DMS 273 treated with DMSO at 0.1 percent for 48 hours (cell line): ENCODE results near the gene NAA60.
A peak's percentile ranks its signal among the peaks of the same experiment; 100 is the strongest.
"Not testable (repeated sequence)": the region's sequence is repeated elsewhere in the genome, so short reads cannot be mapped to it uniquely, and the experiment has no call there.

Experiments used
- DNase-seq: peaks from one replicate; lab custom pipeline; 2025; lab: John Stamatoyannopoulos, UW

NAA60 gene

DNA sequence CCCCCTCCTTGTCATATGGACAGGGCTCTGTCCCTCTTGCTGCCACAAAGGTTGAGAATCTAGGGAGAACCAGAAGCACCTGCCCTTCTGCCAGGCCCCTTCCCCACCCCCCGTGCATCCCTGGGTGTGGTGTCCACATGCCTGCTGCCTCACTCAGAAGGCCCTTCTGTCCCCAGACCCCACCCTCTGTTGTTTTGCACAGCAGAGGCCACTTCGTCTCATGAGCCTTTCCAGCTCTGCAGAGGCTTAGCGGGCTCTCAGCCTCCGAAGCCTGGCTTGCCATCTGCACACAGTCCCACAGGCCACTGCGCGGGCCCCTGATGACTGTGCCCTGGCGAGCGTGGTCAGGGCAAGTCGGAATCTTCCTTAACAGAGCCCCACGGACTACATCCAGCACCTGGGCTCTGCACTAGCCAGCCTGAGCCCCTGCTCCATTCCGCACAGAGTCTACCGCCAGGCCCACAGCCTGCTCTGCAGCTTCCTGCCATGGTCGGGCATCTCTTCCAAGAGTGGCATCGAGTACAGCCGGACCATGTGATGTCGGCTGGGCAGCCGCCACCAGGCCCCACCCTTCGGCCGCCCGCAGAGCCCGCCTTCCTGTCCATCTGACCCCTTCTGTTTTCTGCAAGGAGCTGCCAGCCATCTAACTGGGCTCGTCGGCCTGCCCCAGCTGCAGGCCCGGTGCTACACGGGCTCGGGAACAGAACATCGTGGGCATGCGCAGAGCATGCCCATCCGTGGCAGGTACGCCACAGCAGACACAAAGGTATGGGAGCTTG is 41.0 kb downstream of the NAA60 start:
- DNase-seq: no peak

DNA sequence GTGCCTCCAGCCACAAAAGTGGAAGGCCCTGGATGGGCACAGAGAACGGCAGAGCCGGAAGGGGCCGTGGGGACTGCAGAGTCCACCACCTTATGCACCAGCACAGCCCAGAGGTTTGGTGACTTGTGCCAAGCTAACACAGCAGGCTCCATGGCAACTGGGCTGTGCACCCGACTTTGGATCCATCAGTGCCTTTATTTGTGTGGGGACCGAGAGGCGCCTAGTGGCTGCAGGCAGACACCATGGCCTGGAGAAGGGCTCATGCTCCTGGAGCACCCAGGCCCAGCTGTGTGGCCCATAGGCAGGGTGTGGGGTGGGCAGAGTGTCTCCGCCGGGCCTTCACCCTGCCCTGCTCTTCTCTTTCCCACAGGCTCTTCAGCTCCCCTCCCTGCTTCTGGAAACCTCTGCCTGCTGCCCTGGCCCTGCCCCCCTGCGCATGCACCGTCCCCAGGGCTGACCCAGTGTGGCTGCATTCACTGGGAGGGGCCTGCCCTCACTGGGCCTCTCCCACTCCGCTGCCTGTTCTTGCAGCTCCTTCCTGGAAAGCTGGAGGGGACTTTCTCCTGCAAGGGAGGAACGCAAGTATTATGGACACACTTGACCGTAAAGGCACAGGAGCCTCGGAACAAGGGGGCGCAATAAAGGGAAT is 41.7 kb downstream of the NAA60 start:
- DNase-seq: no peak

DNA sequence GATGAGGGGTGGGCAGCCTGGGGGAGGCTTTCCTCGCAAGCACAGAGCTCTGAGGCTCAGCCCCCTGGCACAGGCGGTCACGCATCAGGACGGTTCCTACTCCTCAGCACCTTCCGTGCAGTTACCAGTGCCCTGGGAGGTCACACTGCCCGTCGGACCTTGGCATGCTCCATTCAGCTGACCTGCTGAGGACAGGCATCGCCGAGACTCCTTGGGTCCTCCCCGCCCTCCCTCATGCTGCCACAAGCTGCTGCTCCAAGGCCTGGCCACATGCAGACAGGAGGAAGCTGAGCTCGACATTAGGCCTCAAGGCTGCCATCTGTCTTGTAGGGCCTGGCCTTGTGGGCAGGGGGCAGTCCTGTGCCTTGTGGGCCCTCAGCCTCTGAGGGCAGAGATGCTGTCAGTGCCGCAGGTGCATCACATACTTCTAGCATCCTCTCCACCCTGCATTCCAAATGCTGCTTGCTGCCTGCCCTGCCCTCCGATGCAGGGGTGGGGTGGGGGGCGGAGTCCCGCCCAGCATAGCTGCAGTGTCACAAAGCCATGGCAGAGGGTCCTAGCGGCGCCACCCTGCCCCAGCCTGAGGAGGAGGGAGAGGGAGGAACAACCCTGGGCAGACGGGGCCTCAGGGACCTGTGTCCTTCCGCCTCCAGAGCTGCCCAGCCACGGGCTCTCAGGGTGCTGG is 42.5 kb downstream of the NAA60 start:
- no peak for DNase-seq

DNA sequence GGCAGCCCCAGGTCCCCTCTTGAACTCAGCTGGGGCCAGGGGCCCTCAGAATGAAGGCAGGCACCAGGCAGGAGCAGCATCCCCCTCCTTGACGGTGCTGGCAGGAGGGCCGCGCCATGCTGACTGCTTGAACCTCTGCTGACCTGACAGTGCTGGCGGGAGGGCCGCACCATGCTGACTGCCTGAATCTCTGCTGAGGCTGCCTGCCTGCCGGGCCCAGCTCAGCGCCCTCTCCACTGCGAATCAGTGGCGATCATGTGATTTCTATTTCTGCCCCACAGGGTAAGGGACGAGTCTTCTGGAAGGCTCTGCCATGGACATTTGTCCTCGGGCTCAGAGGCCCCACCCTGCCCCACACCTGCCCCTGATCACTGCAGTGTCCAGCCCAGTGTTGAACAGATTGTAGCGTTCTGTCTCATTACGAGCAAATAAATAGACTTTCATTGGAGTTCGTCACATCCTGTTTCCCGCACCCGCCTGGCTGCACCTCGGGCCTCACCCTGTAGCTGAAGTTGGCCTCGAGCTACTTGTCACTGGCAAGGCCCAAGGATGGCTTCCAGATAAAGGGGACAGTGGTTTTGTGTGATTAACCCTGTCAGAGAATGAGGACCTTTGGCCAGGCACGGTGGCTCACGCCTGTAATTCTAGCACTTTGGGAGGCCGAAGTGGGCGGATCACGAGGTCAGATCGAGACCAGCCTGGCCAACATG is 43.2 kb downstream of the NAA60 start:
- DNase-seq: no peak

DNA sequence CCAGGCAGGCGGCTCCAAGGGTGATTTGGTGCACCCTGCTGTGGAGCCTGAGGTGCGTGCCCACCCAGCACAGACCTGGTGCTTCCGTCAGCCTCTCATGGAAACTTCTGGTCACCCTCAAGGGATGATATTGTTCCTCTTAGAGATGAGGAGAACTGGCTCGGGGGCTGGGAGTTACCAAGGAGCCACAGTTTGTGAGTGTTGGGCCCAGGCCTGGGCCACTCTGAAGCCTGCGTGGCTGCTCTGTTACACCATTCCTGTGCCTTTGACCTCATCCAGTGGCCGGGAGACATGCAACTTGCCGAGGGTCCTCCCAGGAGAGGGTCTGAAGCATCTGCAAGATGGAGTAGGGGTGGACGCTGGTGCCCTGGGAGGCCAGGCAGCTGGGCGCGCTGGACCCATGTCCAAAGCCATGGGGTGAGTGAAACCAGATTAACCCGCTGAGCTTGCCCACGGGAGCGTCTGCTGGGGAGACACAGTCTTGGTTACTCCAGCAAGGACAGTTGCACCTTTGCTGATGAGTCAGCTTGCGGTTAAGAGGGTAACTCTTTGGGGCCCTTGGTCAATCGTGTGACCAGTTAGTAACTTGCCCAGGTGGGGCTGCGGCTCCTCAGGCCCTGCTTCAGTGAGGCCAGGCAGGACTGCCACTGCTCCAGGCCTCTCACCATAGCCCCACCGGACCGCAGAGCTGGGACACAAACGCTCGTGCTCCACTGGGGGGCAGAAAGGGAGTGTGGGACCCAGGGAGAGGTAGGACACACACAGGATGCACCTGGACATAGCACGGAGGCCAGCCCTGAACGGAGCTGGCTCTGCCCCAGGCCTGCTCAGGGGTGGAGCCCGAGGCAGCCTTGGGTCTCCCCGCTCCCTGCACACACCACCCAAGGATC is 44.3 kb downstream of the NAA60 start:
- DNase-seq: no peak

DNA sequence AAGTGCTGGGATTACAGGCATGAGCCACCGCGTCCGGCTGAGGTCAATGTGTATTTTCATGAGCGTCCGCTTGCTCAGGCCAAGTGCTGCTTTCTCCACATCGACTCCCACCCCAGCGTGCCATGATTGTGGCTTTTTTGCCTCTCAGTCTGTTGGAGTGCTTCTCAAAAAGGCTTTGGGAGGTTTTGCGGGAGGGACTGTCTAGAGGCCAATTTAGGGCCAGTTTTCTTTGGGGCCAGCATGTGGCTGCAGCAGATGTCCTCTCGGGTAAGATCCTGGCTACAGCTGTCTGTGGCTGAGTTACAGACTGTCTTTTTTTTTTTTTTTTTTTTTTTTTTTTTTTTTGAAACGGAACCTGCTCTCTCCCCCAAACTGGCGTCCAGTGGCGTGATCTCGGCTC is 45.3 kb downstream of the NAA60 start:
- DNase-seq: peak; percentile 6

DNA sequence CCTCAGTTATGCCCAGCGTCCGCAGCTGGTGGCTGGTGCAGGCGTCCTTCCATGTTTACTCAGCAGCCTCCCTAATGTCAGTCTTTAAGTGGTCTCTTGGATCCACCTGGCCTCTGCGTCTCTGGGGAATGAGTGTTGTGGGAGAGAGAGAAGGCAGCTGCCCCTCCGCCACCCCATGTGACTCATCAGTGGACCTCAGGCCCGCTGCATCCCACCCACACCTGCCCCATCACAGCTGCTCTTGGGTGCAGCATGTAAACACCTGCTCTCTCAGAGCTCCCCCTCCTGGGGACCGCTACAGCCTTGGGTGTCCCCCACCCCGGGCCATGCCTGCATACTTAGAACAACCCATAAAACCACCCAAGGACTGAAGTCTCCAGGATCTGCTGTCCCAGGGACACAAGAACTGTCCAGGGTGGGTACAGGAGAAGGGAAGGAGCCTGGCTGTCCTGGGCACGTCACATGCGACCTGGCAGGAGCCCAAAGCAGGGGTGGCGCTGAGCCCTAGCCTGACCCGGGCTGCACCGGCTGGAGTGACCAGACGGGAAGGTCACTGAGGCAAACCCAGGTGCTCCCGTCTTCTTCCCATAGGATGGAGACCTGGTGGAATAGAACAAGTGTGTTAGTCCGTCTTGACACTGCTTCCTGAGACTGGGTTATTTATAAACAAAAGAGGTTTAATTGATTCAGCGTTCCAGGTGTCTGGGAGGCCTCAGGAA is 47.6 kb downstream of the NAA60 start:
- no peak for DNase-seq

DNA sequence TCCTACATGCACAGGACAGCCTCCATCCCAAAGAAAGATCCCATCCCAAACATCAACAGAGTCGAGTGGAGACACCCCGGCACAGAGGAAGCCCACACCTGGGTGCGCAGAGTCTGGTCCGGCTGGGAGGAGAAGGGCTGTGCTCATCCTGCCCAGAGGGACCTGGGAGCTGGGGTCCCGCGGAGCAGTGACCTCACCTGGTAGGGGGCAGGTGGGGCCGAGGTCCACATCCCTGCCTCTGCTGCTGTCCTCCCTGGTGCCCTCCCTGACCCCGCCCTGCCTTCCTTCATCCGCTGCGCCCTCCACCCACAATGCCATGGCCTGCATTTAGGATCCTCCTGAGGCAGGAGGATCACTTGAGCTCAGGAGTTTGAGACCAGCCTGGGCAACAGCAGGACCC is 48.9 kb downstream of the NAA60 start:
- DNase-seq: no peak

DNA sequence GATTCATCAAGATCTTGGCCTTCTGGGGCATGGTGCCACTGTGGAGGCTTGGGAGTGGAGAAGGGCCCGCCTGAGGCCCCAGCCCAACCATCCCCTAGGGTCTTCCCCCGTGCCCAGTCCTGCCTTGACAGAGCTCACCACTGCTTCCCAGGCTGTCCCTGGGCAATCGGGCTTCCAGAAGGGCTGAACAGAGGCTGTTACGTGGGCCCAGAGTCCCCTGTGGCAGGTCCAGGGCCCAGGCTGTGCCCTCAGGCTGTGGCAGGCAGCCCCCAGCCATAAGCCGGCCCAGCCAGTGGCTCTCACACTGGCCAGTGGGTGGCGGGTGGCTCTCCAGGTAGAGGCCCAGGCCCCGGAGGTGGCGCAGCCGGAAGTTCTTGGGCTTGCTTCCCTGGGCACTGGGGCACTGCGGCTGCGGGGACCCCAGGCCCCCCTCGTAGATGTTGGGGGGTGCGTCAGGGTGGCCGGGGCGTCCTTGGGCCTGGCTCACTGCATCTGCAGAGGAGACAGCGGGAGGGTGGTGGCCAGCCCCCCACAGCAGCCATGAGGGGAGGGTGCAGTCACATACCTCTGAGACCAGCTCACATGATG is 51.0 kb downstream of the NAA60 start:
- DNase-seq: no peak

DNA sequence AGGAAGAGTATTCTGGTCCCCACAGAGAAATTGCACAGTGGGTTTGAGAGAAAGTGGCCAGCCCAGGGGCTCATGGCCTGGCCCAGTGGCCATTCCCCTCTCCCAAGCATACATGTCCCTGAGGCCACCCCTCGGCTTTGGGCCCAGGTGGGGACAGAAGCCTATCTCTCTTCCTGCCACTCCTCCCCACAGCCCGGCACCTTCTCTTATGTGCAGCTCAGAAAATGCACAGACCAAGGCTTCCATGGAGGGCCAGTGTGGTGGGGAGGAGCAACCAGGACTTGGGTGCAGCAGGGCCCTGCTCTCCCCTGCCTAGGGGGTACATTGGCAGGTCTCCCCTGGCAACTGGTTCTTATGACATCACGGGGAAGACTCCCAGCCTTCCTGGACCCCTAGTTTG is 51.7 kb downstream of the NAA60 start, which contains the start of gene C16orf90:
C16orf90 (minus strand) TSS at position 314 of the 400 bp plus-strand sequence; CDS start at position 246, 68 bp downstream.
- no peak for DNase-seq

DNA sequence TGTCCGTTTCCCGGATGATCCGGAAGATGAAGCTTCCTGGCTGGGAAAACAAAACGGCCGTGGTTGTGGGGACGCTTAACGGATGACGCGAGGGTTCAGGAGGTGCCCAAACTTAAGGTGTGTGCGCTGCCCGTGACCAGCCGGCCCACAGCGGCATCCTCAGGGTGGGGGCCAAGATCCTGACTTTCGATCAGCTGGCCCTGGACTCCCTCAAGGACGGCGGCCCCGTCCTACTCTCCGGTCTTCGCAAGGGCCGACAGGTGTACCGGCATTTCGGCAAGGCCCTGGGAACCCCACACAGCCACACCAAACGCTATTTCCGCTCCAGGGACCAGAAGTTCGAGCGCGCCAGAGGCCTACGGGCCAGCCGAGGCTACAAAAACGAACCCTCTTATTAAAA is 52.9 kb downstream of the NAA60 start:
- no peak for DNase-seq

DNA sequence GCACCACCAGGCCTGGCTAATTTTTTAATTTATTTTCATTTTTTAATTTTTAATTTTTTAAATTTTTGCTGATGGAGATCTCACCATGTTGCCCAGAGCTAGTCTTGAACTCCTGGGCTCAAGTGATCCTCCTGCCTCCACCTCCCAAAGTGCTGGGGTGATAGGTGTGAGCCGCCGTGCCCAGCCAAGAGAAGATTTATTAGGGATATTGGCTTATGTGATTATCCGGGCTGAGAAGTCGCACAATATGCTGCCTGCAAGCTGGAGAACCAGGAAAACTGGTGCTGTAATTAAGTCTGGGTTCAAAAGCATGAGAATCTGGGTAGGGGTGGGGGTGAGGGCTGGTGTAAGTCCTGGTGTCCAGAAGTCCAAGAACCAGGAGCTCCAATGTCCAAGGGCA is 54.3 kb downstream of the NAA60 start:
- DNase-seq: no peak

DNA sequence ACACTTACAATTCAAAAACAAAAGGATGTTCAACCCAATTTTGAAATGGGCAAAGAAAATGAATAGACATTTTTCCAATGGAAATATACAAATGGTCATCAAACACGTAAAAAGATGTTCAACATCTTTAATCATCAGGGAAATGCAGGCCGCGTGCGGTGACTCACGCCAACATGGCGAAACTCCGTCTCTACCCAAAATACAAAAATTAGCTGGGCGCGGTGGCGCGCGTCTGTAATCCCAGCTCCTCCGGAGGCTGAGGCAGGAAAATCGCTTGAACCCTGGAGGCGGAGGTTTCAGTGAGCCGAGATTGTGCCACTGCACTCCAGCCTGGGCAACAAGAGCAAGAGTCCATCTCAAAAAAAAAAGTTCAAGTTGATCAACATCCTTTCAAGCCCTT is 55.5 kb downstream of the NAA60 start:
- DNase-seq: no peak

DNA sequence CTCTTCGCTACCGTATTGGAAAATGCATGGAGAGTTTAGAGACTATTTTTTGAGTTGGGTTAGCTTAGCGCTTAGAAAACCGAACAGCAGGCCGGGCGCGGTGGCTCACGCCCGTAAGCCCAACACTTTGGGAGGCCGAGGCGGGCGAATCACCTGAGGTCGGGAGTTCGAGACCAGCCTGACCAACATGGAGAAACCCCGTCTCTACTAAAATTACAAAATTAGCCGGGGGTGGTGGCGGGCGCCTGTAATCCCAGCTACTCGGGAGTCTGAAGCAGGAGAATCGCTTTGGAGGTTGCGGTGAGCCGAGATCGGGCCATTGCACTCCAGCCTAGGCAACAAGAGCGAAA is 57.9 kb downstream of the NAA60 start:
- not testable (repeated sequence) for DNase-seq

DNA sequence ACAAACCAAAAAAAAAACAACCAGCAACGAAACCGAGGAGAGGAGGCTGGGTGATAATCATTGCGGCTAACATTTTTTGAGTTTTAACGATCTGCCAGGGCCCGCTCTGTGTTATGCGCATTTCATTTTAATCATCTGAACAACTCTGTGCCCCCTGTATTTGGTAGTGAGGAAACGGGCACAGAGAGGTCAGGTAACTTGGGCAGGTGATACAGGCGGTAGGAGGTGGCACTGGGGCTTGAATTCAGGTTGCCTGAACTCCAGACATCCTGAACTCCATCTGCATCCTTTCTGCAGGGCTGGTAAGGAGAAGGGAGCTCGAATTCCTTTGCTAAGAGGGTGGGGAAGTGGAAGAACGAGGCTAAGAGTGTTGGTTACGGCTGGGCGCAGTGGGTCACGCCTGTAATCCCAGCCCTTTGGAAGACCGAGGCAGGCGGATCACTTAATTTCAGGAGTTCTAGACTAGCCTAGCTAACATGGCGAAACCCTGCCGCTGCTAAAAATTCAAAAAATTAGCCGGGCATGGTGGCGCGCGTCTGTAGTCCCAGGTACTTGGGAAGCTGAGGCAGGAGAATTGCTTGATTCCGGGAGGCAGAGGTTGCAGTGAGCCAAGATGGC is 58.4 kb downstream of the NAA60 start:
- DNase-seq: peak; percentile 72

DNA sequence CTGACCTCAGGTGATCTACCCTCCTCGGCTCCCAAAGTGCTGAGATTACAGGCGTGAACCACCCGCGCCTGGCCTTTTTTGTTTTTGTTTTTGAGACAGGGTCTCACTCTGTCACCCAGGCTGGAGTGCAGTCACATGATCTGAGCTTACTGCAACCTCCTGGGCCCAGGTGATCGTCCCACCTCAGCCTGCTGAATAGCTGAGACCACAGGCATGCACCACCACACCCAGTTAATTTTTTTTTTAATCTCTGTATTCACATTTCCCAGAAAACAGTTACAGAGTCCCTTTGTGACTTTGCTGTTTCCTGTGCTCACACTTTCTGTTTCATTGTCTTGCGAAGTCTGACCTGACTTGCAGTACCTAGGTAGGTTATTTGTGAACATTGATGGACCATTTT is 60.0 kb downstream of the NAA60 start:
- no peak for DNase-seq

DNA sequence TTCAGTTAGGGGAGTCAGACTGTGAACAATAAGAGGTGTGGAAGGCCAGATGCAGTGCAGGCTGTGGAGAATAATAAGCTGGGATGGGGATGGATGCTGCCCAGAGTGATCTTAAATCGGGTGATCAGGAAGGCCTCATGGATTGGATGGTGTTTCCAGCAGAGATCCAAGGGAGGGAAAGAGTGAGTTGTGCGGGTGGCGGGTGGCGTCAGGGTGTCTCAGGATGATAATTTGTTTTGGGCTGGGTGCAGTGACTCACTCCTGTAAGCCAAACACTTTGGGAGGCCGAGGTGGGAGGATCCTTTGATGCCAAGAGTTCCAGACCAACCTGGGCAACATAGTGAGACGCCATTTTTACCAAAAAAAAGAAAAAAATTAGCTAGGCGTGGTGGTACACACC is 65.3 kb downstream of the NAA60 start:
- DNase-seq: no peak

DNA sequence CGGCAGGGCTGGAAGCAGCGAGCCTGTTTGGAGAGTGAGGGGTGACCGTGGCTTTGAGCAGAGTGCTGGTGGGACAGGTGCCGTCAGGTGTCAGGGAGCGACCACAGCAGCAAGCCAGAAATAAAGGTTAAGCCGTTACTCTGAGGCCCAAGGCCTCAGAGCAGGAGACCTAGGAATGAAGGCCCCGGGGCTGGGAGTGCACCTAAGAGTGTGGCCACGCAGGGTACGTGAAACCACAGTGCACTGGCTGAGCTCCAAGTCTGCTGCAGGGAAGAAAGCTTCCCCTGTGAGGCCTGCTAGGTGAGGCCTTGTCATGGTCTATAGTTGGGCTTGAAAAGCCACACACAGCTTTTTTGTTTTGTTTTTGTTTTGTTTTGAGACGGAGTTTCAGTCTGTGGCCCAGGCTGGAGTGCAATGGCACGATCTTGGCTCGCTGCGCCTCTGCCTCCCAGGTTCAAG is 66.0 kb downstream of the NAA60 start:
- no peak for DNase-seq

DNA sequence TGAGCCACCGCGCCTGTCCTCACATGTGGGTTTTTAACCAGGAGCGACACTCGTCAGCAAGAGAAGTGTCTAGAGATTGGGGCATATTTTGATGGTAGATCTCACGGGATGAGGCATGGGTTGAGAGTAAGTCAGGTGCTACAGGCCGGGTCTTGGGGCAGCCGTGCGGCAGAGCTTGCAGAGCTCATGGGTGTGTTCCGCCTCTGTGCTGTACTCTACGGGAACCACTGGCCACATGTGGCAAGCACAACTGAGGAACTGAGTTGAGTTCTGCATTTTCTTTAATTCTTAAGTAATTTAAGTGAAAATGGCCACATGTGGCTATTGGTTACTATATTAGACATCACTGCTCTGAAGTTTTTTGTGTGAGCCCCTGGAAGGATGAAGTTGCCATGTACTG is 66.9 kb downstream of the NAA60 start:
- no peak for DNase-seq
